K562 treated with DMSO at 1 percent for 4 hours (cell line): Measurements from ENCODE around the gene FCRL4. TPM values are rescaled to one million over a fixed set of nuclear protein-coding genes. Genes with fewer than 3 reads are reported as not detected.

Experiments
- total RNA-seq: library from RNA; unstranded; fragments of 300-600 nt; gene quantifications from 2 replicates; pipeline ENCODE4 v1.2.3, GENCODE V29; 2022; ENCODE audit not compliant: insufficient read depth

Gene FCRL4
- not detected in 2 replicates for total RNA-seq

GRCh38 chr1:157597959-157598667 is at the start of gene FCRL4:
Gene FCRL4, minus strand, starts transcription at chr1:157598085. Its CDS starts 141 bp downstream, at chr1:157597944.

GRCh38 chr1:157551694-157552693 is 45.9 kb downstream of the FCRL4 start, which contains the start of gene FCRL5:
Gene FCRL5, minus strand, starts transcription at chr1:157552515. Its CDS starts 153 bp downstream, at chr1:157552362.

Other genes starting within 250 kb of the FCRL4 start
- gene FCRL5, start 45.6 kb downstream of the FCRL4 start, total RNA-seq: not detected in 2 replicates
- gene FCRL3, start 102.7 kb upstream of the FCRL4 start, total RNA-seq: not detected in 2 replicates
- not detected in 2 replicates for gene FCRL2, start 179.0 kb upstream of the FCRL4 start, total RNA-seq
- gene FCRL1, start 222.0 kb upstream of the FCRL4 start, total RNA-seq: not detected in 2 replicates
- not detected in 2 replicates for gene CD5L, start 243.7 kb upstream of the FCRL4 start, total RNA-seq